ENCODE results near the gene CABP7. TPM values are rescaled to one million over a fixed set of nuclear protein-coding genes. Genes with fewer than 3 reads are reported as not detected.

The CABP7 gene
- total and polyA plus RNA-seq, 7 donors: 0.03 to 0.07 (median 0.04) TPM; not detected in 4

- DNase-seq: no peak
- no peak for ATAC-seq
- no peak overlapping the region for H3K27ac ChIP-seq
- no peaks in the 10 kb centered on the region for H3K27me3 ChIP-seq (ENCODE audit: insufficient read depth in 3 of 3, low read length in 2 of 3)
- intact Hi-C loops (cut with DNase I): no loop called here
- TF ChIP-seq CTCF (IDR thresholded peaks at IDR 0.05): no peak
- peaks cover 0 to 47% of the 10 kb centered on the region in 2 donors for H3K36me3 ChIP-seq (ENCODE audit: insufficient read depth in 1 of 2, low read depth in 1 of 2)
- peaks cover 20% of the 10 kb centered on the region for H3K4me1 ChIP-seq
- WGBS, 3 donors: 65 to 73% (median 70%) methylated on average over 1 of the region's 1 CpG
- H3K4me3 ChIP-seq: no peak overlapping the region
- H3K9me3 ChIP-seq: no peaks in the 10 kb centered on the region
These were observed 15.6 kb downstream of the CABP7 start for GRCh38 chr22:29735416-29735815.

- 75 to 90% (median 78%) methylated on average over 18 to 22 of the region's 22 CpGs for WGBS, 3 donors
- ATAC-seq (no peak), DNase-seq (no peak)
- intact Hi-C loops (cut with DNase I): no loop called here
- Histone ChIP-seq H3K27ac (no peak overlapping the region), H3K36me3 (ENCODE audit: insufficient read depth in 1 of 2, low read depth in 1 of 2) (peaks cover 0 to 59% of the 10 kb centered on the region in 2 donors), H3K27me3 (ENCODE audit: insufficient read depth in 3 of 3, low read length in 2 of 3) (no peaks in the 10 kb centered on the region), H3K4me3 (no peak overlapping the region), H3K9me3 (no peaks in the 10 kb centered on the region), H3K4me1 (peaks cover 20% of the 10 kb centered on the region)
- no peak for TF ChIP-seq CTCF (IDR thresholded peaks at IDR 0.05)
These were observed 17.7 kb downstream of the CABP7 start for GRCh38 chr22:29737251-29738117.

DNA sequence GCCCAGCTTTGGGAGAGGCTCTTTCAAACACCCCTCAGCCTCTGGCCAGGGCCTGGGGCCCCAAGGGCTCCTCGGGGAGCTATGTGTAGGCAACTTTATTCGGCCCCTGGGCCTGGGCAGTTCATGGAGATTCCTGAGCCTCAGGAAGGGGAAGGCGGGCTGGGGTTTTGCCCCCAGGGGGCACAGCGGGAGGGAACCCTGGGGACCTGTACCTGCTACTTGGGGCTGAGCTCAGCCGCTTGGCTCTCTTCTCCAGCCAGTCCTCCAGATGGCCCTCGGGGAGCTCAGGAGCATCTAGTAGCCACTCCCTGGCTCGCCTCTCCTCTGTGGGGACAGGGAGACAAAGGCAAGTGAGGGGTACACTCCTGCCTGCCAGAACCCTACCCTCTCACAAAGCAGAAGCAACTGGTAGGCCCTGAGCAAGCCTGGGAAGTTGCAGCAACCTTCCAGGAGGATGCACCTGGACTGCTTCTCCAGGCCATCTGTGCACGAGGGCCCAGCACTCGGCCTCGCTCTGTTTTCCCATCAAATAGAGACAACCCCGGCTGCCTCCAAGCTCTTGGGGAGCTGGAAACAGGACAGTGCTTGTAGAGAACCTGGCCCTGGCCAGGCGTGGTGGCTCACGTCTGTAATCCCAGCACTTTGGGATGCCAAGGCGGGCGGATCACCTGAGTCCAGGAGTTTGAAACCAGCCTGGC, 18.5 kb downstream of the CABP7 start:
- Histone ChIP-seq H3K4me1 (peaks cover 15% of the 10 kb centered on the region), H3K27me3 (ENCODE audit: insufficient read depth in 3 of 3, low read length in 2 of 3) (no peaks in the 10 kb centered on the region), H3K27ac (no peak overlapping the region), H3K4me3 (no peak overlapping the region), H3K9me3 (no peaks in the 10 kb centered on the region), H3K36me3 (ENCODE audit: insufficient read depth in 1 of 2, low read depth in 1 of 2) (peaks cover 0 to 61% of the 10 kb centered on the region in 2 donors)
- 73 to 81% (median 77%) methylated on average over 15 of the region's 15 CpGs for WGBS, 3 donors
- no peak for TF ChIP-seq CTCF (IDR thresholded peaks at IDR 0.05)
- DNase-seq (no peak), ATAC-seq (no peak)
- intact Hi-C loops (cut with DNase I): no loop called here

DNA sequence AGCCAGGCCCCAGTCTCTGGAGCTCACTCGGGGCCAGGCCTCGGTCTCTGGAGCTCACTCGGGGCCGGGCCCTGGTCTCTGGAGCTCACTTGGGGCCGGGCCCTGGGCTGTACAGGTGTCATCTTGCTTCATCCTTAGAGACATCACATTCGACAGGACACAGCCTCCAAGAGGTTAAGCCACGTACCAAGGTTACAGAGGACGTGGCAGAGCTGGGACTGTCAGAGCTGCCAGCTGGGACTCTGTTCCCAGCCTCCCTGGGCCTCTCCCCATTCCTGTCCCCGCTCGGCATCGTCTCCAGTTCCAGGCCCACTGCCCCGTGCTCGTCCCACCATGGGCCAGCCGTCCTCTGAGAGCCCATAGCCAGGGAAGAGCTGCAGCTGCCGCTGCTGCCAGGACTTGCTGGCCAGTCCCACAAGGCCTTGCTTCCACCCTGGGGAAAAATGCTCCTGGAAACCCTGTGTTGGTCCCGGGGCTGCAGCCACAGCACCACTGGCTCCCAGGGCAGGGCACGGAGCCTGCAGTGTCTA, 19.6 kb downstream of the CABP7 start:
- Histone ChIP-seq H3K4me3 (no peak overlapping the region), H3K36me3 (ENCODE audit: insufficient read depth in 1 of 2, low read depth in 1 of 2) (peaks cover 0 to 57% of the 10 kb centered on the region in 2 donors), H3K4me1 (peaks cover 4% of the 10 kb centered on the region), H3K27ac (no peak overlapping the region), H3K27me3 (ENCODE audit: insufficient read depth in 3 of 3, low read length in 2 of 3) (no peaks in the 10 kb centered on the region), H3K9me3 (no peaks in the 10 kb centered on the region)
- DNase-seq (no peak), ATAC-seq (no peak)
- no peak for TF ChIP-seq CTCF (IDR thresholded peaks at IDR 0.05)
- WGBS, 3 donors: 85 to 89% (median 86%) methylated on average over 17 of the region's 17 CpGs
- intact Hi-C loops (cut with DNase I): no loop called here

Measured in psoas muscle (tissue), 8 donors.